ENCODE measurements around the gene AMER1.
"Not testable (repeated sequence)": the region's sequence is repeated elsewhere in the genome, so short reads cannot be mapped to it uniquely, and the experiment has no call there.

Gene AMER1

GRCh38 chrX:64205441-64205734 lies at the start of gene AMER1:
Gene AMER1 (minus strand): TSS chrX:64205708. CDS start chrX:64193286, 12,422 bp downstream.
- DNase-seq = no peak

GRCh38 chrX:64230123-64230970 lies 24.8 kb upstream of the AMER1 start, which contains the start of gene ASB12:
Gene ASB12 (minus strand): TSS chrX:64230607. CDS start chrX:64225650, 4,957 bp downstream.
- DNase-seq = no peak

GRCh38 chrX:64229154-64229553 lies 23.6 kb upstream of the AMER1 start:
- no peak for DNase-seq

GRCh38 chrX:64218023-64218422 lies 12.5 kb upstream of the AMER1 start:
- no peak for DNase-seq

GRCh38 chrX:64213989-64214388 lies 8.5 kb upstream of the AMER1 start:
- not testable (repeated sequence) for DNase-seq

- no peak for DNase-seq
These were observed 1.2 kb upstream of the AMER1 start for GRCh38 chrX:64206556-64207162.

- DNase-seq = peak; percentile 49
These were observed 410 bp upstream of the AMER1 start for GRCh38 chrX:64205735-64206501.

GRCh38 chrX:64204701-64205440 lies 637 bp downstream of the AMER1 start:
- no peak for DNase-seq

GRCh38 chrX:64204252-64204651 lies 1.3 kb downstream of the AMER1 start:
- DNase-seq = no peak

- no peak for DNase-seq
These were observed 2.6 kb downstream of the AMER1 start for GRCh38 chrX:64202808-64203325.

- DNase-seq = no peak
These were observed 7.5 kb downstream of the AMER1 start for GRCh38 chrX:64198036-64198435.

- no peak for DNase-seq
These were observed 8.9 kb downstream of the AMER1 start for GRCh38 chrX:64196606-64197005.

- DNase-seq = no peak
These were observed 9.6 kb downstream of the AMER1 start for GRCh38 chrX:64195862-64196261.

GRCh38 chrX:64192673-64193072 lies 12.8 kb downstream of the AMER1 start:
- DNase-seq = no peak

GRCh38 chrX:64192040-64192439 lies 13.5 kb downstream of the AMER1 start:
- DNase-seq = no peak

GRCh38 chrX:64191281-64192010 lies 14.1 kb downstream of the AMER1 start:
- DNase-seq = no peak

GRCh38 chrX:64190136-64190740 lies 15.3 kb downstream of the AMER1 start:
- DNase-seq = no peak

- no peak for DNase-seq
These were observed 16.6 kb downstream of the AMER1 start for GRCh38 chrX:64188901-64189300.

GRCh38 chrX:64187762-64188150 lies 17.8 kb downstream of the AMER1 start:
- DNase-seq = no peak

GRCh38 chrX:64186974-64187761 lies 18.3 kb downstream of the AMER1 start:
- DNase-seq = no peak

GRCh38 chrX:64184396-64184795 lies 21.1 kb downstream of the AMER1 start:
- no peak for DNase-seq
